Stomach (tissue), 19 donors: ENCODE results near the gene PXMP2. TPM values are rescaled to one million over a fixed set of nuclear protein-coding genes. Genes with fewer than 3 reads are reported as not detected.

ENCODE experiments used
- DNase-seq, 2 donors: peaks; one replicate each; pipeline versions ENCODE4 v3.0.0 to v3.0.0-alpha.2; 2013 to 2019
- H3K27ac ChIP-seq, 5 donors: fragments of 200-600 bp in 4 of 5; sonication (generic) in 4 of 5; one replicate each; pipeline ENCODE4 v1.5.1; 2013 to 2019; ENCODE audit warnings: mild to moderate bottlenecking in 1 of 5, moderate library complexity in 1 of 5
- H3K27me3 ChIP-seq, 3 donors: fragments of 200-600 bp; sonication (generic); one replicate each; pipeline ENCODE4 v1.5.1; 2017 to 2019; ENCODE audit warnings: mixed run types in 1 of 3
- H3K36me3 ChIP-seq, 4 donors: fragments of 200-600 bp; sonication (generic); 1 replicate in 3 of 4; 2 replicates in 1 of 4; pipeline ENCODE4 v1.5.1; 2016 to 2019
- H3K4me1 ChIP-seq, 4 donors: fragments of 200-600 bp; sonication (generic); one replicate each; pipeline ENCODE4 v1.5.1; 2016 to 2019
- H3K4me3 ChIP-seq, 4 donors: fragments of 200-600 bp; sonication (generic) in 3 of 4; one replicate each; pipeline ENCODE4 v1.5.1; 2016 to 2019; ENCODE audit warnings: mild to moderate bottlenecking in 1 of 4
- H3K9me3 ChIP-seq, 4 donors: fragments of 200-600 bp; sonication (generic); one replicate each; pipeline ENCODE4 v1.5.1; 2016 to 2019
- CTCF ChIP-seq, 7 experiments: fragments of 450-650 bp in 4 of 7; fragments of 200-600 bp in 3 of 7; sonication (generic) in 3 of 7; IDR thresholded peaks; one replicate each; pipeline ENCODE4 v1.5.1; 2016 to 2019; ENCODE audit warnings: antibody characterized with exemption in 7 of 7, control low read depth in 2 of 7, mild to moderate bottlenecking in 1 of 7
- EP300 ChIP-seq: sonication (generic); formaldehyde crosslinking; IDR thresholded peaks from one replicate; pipeline ENCODE4 v1.6.1; 2017; ENCODE audit warnings: antibody characterized with exemption
- POLR2A ChIP-seq, 4 donors: fragments of 450-650 bp; IDR thresholded peaks; one replicate each; pipeline ENCODE4 v1.6.1; 2016; ENCODE audit warnings: antibody characterized with exemption in 4 of 4, control low read depth in 2 of 4, mild to moderate bottlenecking in 1 of 4, moderate library complexity in 1 of 4
- POLR2AphosphoS5 ChIP-seq, 3 donors: sonication (generic); formaldehyde crosslinking; IDR thresholded peaks; one replicate each; pipeline ENCODE4 v1.6.1; 2016; ENCODE audit warnings: antibody characterized with exemption in 3 of 3
- WGBS, 5 donors: extraction: QIAGEN DNeasy Blood & Tissue Kit in 3 of 5; methylation state at CpG; one replicate each; pipeline versions ENCODE4 v1.1.5 to v1.1.7; 2013 to 2018; 5-methylcytosine and 5-hydroxymethylcytosine counted together
- intact Hi-C: fragments of 100-400 bp; cut with DNase I; formaldehyde crosslinking; loops from one replicate; pipeline ENCODE4 v1.15.1; 2023; ENCODE audit warnings: low total_unique reads
- long read RNA-seq, 10 donors: transcript quantifications; one replicate each; lab custom pipeline, GENCODE V29; 2026
- polyA plus RNA-seq, 3 donors: library from polyadenylated mRNA; stranded (reverse); fragments of 200-250 nt; gene quantifications; one replicate each; pipeline ENCODE4 v1.2.3, GENCODE V29; 2013
- total RNA-seq, 5 donors: library from RNA; depleted of rRNA; stranded (reverse); fragments of >200 nt; gene quantifications; one replicate each; pipeline versions ENCODE4 v1.1.0 to v1.2.3, GENCODE V29; 2014 to 2016
- donor health status: healthy with polysubstance abuse.
- donor health status: Bipolar disorder and iron deficiency.
- donor health status: healthy.

PXMP2 gene
- 100 to 1,000 TPM in 2 of 5 donors, 10 to 100 TPM in 3; 29.9 to 274 (median 89.7) TPM for total RNA-seq
- 10 to 100 TPM; 40.7 to 97.3 (median 90.5) TPM for polyA plus RNA-seq
- long read RNA-seq, donor 1, transcript PXMP2-201 (5 exons, 957 nt), result major isoform, 20 of 36 reads
- long read RNA-seq, donor 1, partial matches to known transcripts, result 16 of 36 reads
- long read RNA-seq, donor 1, other reads (novel, unspliced or antisense), result 0 of 36 reads
- long read RNA-seq, donor 2, transcript PXMP2-201 (5 exons, 957 nt), result major isoform, 30 of 38 reads
- long read RNA-seq, donor 2, partial matches to known transcripts, result 8 of 38 reads
- long read RNA-seq, donor 2, other reads (novel, unspliced or antisense), result 0 of 38 reads
- long read RNA-seq, donor 3, transcript PXMP2-201 (5 exons, 957 nt), result major isoform, 23 of 45 reads
- long read RNA-seq, donor 3, partial matches to known transcripts, result 22 of 45 reads
- long read RNA-seq, donor 3, other reads (novel, unspliced or antisense), result 0 of 45 reads
- long read RNA-seq, donor 4, partial matches to known transcripts, result 0 of 4 reads
- long read RNA-seq, donor 4, other reads (novel, unspliced or antisense), result 0 of 4 reads
- long read RNA-seq, donor 5, transcript PXMP2-201 (5 exons, 957 nt), result major isoform, 40 of 56 reads
- long read RNA-seq, donor 5, partial matches to known transcripts, result 14 of 56 reads
- long read RNA-seq, donor 5, other reads (novel, unspliced or antisense), result 0 of 56 reads
- long read RNA-seq, donor 6, transcript PXMP2-201 (5 exons, 957 nt), result major isoform, 134 of 168 reads
- long read RNA-seq, donor 6, transcript PXMP2-205 (3 exons, 632 nt), result minor isoform, 5 of 168 reads
- long read RNA-seq, donor 6, partial matches to known transcripts, result 28 of 168 reads
- long read RNA-seq, donor 6, other reads (novel, unspliced or antisense), result 0 of 168 reads
- long read RNA-seq, donor 7, transcript PXMP2-201 (5 exons, 957 nt), result major isoform, 23 of 39 reads
- long read RNA-seq, donor 7, partial matches to known transcripts, result 15 of 39 reads
- long read RNA-seq, donor 7, other reads (novel, unspliced or antisense), result 0 of 39 reads
- long read RNA-seq, donor 8, transcript PXMP2-201 (5 exons, 957 nt), result major isoform, 39 of 45 reads
- long read RNA-seq, donor 8, partial matches to known transcripts, result 5 of 45 reads
- long read RNA-seq, donor 8, other reads (novel, unspliced or antisense), result 0 of 45 reads
- long read RNA-seq, donor 9, transcript PXMP2-201 (5 exons, 957 nt), result major isoform, 43 of 50 reads
- long read RNA-seq, donor 9, partial matches to known transcripts, result 5 of 50 reads
- long read RNA-seq, donor 9, other reads (novel, unspliced or antisense), result 0 of 50 reads
- long read RNA-seq, donor 10, transcript PXMP2-201 (5 exons, 957 nt), result major isoform, 8 of 8 reads
- long read RNA-seq, donor 10, partial matches to known transcripts, result 0 of 8 reads
- long read RNA-seq, donor 10, other reads (novel, unspliced or antisense), result 0 of 8 reads

GRCh38 chr12:132687211-132688164 is at the start of gene PXMP2, which contains the start of gene POLE:
Gene PXMP2 (plus strand): TSS chr12:132687587. CDS start chr12:132687671, 84 bp downstream.
Gene POLE (minus strand): TSS chr12:132687342. CDS start chr12:132687315, 27 bp downstream.
- H3K9me3 ChIP-seq, result no peaks in the 10 kb centered on the region
- WGBS, 5 donors, result 0 to 1% (median 0%) methylated on average over 18 to 134 of the region's 134 CpGs
- DNase-seq, result peak; percentile 98 to 99
- peak within 1 kb of the TSS; percentile 91 to 96 (median 93) for H3K4me3 ChIP-seq
- no peaks in the 10 kb centered on the region for H3K27me3 ChIP-seq
- TF ChIP-seq POLR2AphosphoS5 (IDR thresholded peaks at IDR 0.05) (peak; percentile 51 to 90 (median 67)), EP300 (no peak), POLR2A (IDR thresholded peaks at IDR 0.05) (no peak), CTCF (IDR thresholded peaks at IDR 0.05) (no peak)
- H3K27ac ChIP-seq, result peak within 1 kb of the TSS; percentile 79 to 93 (median 88)
- H3K4me1 ChIP-seq, result peaks cover 10 to 35% (median 29%) of the 10 kb centered on the region in 4 donors
- intact Hi-C loops, result no loop called here
- H3K36me3 ChIP-seq, result peaks cover 4 to 19% (median 17%) of the 10 kb centered on the region in 4 donors

- intact Hi-C loops, result no loop called here
- H3K27me3 ChIP-seq, result no peaks in the 10 kb centered on the region
- H3K9me3 ChIP-seq, result no peaks in the 10 kb centered on the region
- WGBS, 5 donors, result 85 to 94% (median 92%) methylated on average over 18 of the region's 18 CpGs
- DNase-seq, result no peak
- no peaks in the 10 kb centered on the region for H3K4me1 ChIP-seq
- H3K36me3 ChIP-seq, result peaks cover 55 to 100% (median 97%) of the 10 kb centered on the region in 4 donors
- TF ChIP-seq POLR2A (IDR thresholded peaks at IDR 0.05) (no peak), POLR2AphosphoS5 (IDR thresholded peaks at IDR 0.05) (no peak), CTCF (IDR thresholded peaks at IDR 0.05) (no peak), EP300 (no peak)
- H3K27ac ChIP-seq, result no peak overlapping the region
- H3K4me3 ChIP-seq, result no peak overlapping the region
Observed at GRCh38 chr12:132637811-132638210, 49.6 kb upstream of the PXMP2 start.

- no peaks in the 10 kb centered on the region for H3K27me3 ChIP-seq
- WGBS, 5 donors, result 74 to 80% (median 79%) methylated on average over 22 to 25 of the region's 25 CpGs
- no peaks in the 10 kb centered on the region for H3K4me1 ChIP-seq
- peak in 1 of 2 donors; percentile 72 for DNase-seq
- no peak overlapping the region for H3K27ac ChIP-seq
- no peaks in the 10 kb centered on the region for H3K9me3 ChIP-seq
- no peak for TF ChIP-seq POLR2A (IDR thresholded peaks at IDR 0.05)
- peak in 4 of 7 experiments; percentile 39 to 58 (median 48) for TF ChIP-seq CTCF (IDR thresholded peaks at IDR 0.05)
- TF ChIP-seq EP300, result no peak
- intact Hi-C loops, result no loop called here
- H3K36me3 ChIP-seq, result peaks cover 63 to 100% (median 97%) of the 10 kb centered on the region in 4 donors
- no peak overlapping the region for H3K4me3 ChIP-seq
Observed at GRCh38 chr12:132638541-132639408, 48.6 kb upstream of the PXMP2 start.
